SK-MEL-5 (cell line): ENCODE results near the gene PODXL2. TPM values are rescaled to one million over a fixed set of nuclear protein-coding genes. Genes with fewer than 3 reads are reported as not detected.
"Not testable (repeated sequence)": the region's sequence is repeated elsewhere in the genome, so short reads cannot be mapped to it uniquely, and the experiment has no call there.

Experiments used
- DNase-seq: peaks from one replicate; pipeline ENCODE4 v3.0.0-alpha.2; 2016; ENCODE audit warnings: low read depth, low spot score
- in situ Hi-C: cut with HindIII; loops from 2 replicates; pipeline ENCODE4 v1.10.0; 2016; ENCODE audit warnings: low sequenced_read_pairs, high pct_unique_total_duplicates, low pct_unique_long_range_greater_than_20kb
- total RNA-seq: library from RNA; depleted of rRNA; stranded (reverse); fragments of >200 nt; shearing (Covaris generic); gene quantifications from 2 replicates; pipeline ENCODE4 v1.2.3, GENCODE V29; 2014

Gene PODXL2
- total RNA-seq, 1 experiment from 2014 or later = 199 TPM

- in situ Hi-C loops = no loop called here
- DNase-seq = no peak
Measured at GRCh38 chr3:127677541-127678314, 48.7 kb downstream of the PODXL2 start.

- DNase-seq = no peak
- in situ Hi-C loops = no loop called here
Measured at GRCh38 chr3:127678315-127678599, 49.3 kb downstream of the PODXL2 start.

- in situ Hi-C loops = no loop called here
Measured at GRCh38 chr3:127678611-127679533, 49.9 kb downstream of the PODXL2 start.

GRCh38 chr3:127679534-127680145 lies 50.7 kb downstream of the PODXL2 start:
- in situ Hi-C loops = no loop called here
- DNase-seq = peak; percentile 22

More at GRCh38 chr3:127678611-127679533, 49.9 kb downstream of the PODXL2 start:
- DNase-seq = no peak

- in situ Hi-C loops = no loop called here
- DNase-seq = no peak
Measured at GRCh38 chr3:127680146-127680661, 51.2 kb downstream of the PODXL2 start.

- in situ Hi-C loops = no loop called here
- DNase-seq = no peak
Measured at GRCh38 chr3:127680798-127681221, 51.8 kb downstream of the PODXL2 start.

GRCh38 chr3:127682175-127682554 lies 53.2 kb downstream of the PODXL2 start:
- in situ Hi-C loops, DNase-seq: not testable (repeated sequence)

- DNase-seq = no peak
- in situ Hi-C loops = no loop called here
Measured at GRCh38 chr3:127682561-127682960, 53.6 kb downstream of the PODXL2 start.

GRCh38 chr3:127684871-127685707 lies 56.1 kb downstream of the PODXL2 start:
- DNase-seq = peak; percentile 15
- in situ Hi-C loops = no loop called here

- DNase-seq = no peak
- in situ Hi-C loops = no loop called here
Measured at GRCh38 chr3:127685708-127686511, 56.9 kb downstream of the PODXL2 start.

GRCh38 chr3:127686512-127686894 lies 57.5 kb downstream of the PODXL2 start:
- DNase-seq = no peak
- in situ Hi-C loops = no loop called here

- in situ Hi-C loops = no loop called here
- no peak for DNase-seq
Measured at GRCh38 chr3:127687228-127687737, 58.3 kb downstream of the PODXL2 start.

- no peak for DNase-seq
- in situ Hi-C loops = no loop called here
Measured at GRCh38 chr3:127688022-127688415, 59.0 kb downstream of the PODXL2 start.

- in situ Hi-C loops = no loop called here
- DNase-seq = no peak
Measured at GRCh38 chr3:127688416-127689265, 59.7 kb downstream of the PODXL2 start.

GRCh38 chr3:127689266-127689860 lies 60.4 kb downstream of the PODXL2 start:
- in situ Hi-C loops = no loop called here
- DNase-seq = no peak
